Activated CD4-positive, alpha-beta T cell treated with anti-CD3 and anti-CD28 coated beads, Interleukin-2, Interleukin-4, amounts not matched to agents 100 ng/mL and 50 ng/mL, durations not matched to agents 16 hours and 8 hours (primary cell): ENCODE data around the gene MICU1.
"Not testable (repeated sequence)": the region's sequence is repeated elsewhere in the genome, so short reads cannot be mapped to it uniquely, and the experiment has no call there.

Experiments used
- DNase-seq: peaks from one replicate; pipeline ENCODE4 v3.0.0-alpha.2; 2020; ENCODE audit warnings: low spot score

The MICU1 gene

DNA sequence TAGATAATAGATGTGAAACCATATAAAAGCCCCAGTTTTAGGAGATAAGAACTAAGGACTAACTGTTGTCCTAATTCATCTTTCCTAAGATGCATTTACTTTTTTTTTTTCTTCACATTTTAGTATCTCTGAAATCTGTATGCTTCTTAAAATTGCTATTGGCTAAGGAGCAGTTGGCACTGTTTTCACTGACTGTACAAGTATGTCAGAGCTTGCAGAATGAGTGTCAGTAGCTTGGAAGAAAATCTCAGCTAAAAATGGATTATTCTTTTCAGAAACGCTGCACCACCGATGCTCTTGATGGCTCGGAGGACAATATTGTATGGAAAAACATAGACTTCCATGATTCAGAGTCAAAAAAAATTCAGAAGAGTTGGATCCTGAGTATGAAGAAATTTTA is 180.0 kb downstream of the MICU1 start:
- DNase-seq = no peak

- DNase-seq = not testable (repeated sequence)
Measured at GRCh38 chr10:72442969-72443368, 182.9 kb downstream of the MICU1 start.

- no peak for DNase-seq
Measured at GRCh38 chr10:72435570-72435969, 190.3 kb downstream of the MICU1 start.

DNA sequence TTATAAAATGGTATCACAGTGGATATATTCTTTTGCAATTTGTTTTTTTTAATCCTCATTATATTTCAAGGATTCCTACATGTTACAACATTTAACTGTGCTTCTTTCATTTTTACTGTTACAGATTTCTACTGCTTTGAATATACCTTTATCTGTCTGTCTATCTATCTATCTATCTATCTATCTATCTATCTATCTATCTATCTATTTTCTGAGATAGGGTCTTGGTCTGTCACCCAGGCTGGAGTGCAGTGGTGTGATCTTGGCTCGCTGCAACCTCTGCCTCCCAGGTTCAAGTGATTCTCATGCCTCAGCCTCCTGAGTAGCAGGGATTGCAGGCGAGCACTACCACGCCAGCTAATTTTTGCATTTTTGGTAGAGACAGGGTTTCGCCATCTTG is 194.9 kb downstream of the MICU1 start:
- DNase-seq = not testable (repeated sequence)

- DNase-seq = no peak
Measured at GRCh38 chr10:72429931-72430330, 195.9 kb downstream of the MICU1 start.

GRCh38 chr10:72426986-72427385 is 198.9 kb downstream of the MICU1 start:
- no peak for DNase-seq

- no peak for DNase-seq
Measured at GRCh38 chr10:72425133-72425532, 200.7 kb downstream of the MICU1 start.

DNA sequence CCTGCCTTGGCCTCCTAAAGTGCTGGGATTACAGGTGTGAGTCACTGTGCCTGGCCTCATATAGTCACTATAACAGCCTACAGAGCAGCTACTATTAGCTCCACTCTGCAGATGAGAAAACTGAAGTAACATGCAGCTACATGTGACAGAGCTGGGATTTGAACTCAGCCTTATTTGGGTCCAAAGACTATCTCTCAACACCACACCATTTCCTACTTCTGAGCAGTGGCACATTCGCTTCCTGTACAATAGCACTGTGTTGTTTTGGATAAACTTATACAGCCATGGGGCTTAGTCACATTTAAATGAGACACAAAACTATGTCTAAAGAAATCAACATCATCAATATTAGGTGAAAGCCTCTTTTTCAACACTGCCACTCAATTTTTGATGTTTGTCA is 201.3 kb downstream of the MICU1 start:
- no peak for DNase-seq

- no peak for DNase-seq
Measured at GRCh38 chr10:72423426-72423825, 202.5 kb downstream of the MICU1 start.

GRCh38 chr10:72421885-72422540 is 203.9 kb downstream of the MICU1 start:
- DNase-seq = no peak

GRCh38 chr10:72419241-72419640 is 206.6 kb downstream of the MICU1 start:
- DNase-seq = no peak

DNA sequence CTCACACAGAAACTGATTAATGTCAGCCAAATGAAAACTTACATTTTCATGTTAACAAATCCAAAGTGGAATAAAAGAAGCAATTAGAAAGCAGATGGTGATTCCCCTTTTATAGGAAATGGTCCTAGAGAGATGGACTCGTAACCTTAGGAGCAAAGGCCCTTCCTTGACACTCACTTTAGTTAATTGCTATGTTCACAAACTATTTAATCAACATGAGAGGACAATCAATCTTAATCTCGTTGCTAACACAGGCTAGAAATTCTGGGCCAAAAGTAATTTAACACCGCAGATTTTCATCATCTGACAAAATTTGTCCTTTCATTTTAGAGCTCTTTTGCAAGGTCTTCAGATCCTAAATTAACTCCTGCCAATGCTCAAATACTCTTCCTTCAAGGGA is 207.2 kb downstream of the MICU1 start:
- no peak for DNase-seq

- DNase-seq = no peak
Measured at GRCh38 chr10:72417971-72418370, 207.9 kb downstream of the MICU1 start.

GRCh38 chr10:72416661-72417060 is 209.2 kb downstream of the MICU1 start:
- no peak for DNase-seq

DNA sequence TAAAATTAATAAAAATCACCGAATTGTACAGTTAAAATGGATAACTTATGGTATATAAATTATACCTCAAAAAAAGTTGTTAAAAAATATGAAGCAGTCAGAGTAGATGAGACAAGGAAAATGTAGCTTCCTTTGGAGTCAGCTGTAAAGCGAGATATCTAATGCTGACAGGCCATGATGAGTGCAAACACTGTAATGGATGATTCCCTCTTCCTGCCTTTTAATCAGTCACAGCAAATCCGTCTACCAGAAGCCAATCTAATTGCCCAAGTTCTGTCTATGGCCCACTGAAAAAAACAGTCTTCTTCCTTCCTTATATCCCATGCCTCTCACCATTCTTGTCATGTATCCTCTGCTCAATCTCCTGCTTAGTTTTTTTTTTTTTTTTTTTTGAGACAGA is 211.2 kb downstream of the MICU1 start:
- DNase-seq = no peak

GRCh38 chr10:72409167-72409566 is 216.7 kb downstream of the MICU1 start:
- DNase-seq = no peak

GRCh38 chr10:72407927-72408600 is 217.8 kb downstream of the MICU1 start:
- no peak for DNase-seq

DNA sequence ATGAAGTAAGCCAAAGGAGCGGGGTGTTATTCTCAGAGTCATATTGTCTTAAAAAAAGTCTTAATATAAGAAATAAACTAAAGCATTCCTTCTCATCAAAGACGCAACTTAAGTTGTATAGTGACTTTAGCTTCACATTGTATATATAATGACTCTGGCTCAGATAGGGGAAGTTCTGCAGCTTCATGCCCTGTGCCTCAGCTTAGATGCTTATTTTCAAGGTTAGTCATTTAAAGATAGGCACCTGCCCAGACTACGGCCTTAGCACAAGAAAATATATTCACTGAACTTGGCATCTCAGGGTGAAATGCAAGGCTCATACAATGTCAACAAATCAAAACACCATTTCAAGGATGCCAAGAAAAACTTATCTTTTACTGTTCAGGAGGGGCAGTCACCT is 218.4 kb downstream of the MICU1 start:
- DNase-seq = no peak

DNA sequence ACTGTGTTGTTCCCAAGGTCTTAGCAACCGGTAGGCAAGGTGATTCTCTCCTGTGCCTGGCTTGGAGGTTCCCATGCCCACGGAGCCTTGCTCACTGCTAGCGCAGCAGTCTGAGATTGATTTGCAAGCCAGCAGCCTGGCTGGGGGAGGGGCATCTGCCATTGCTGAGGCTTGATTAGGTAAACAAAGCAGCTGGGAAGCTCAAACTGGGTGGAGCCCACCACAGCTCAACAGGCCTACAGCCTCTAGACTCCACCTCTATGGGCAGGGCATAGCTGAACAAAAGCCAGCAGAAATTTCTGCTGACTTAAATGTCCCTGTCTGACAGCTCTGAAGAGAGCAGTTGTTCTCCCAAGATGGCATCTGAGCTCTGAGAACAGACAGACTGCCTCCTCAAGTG is 230.3 kb downstream of the MICU1 start:
- not testable (repeated sequence) for DNase-seq

DNA sequence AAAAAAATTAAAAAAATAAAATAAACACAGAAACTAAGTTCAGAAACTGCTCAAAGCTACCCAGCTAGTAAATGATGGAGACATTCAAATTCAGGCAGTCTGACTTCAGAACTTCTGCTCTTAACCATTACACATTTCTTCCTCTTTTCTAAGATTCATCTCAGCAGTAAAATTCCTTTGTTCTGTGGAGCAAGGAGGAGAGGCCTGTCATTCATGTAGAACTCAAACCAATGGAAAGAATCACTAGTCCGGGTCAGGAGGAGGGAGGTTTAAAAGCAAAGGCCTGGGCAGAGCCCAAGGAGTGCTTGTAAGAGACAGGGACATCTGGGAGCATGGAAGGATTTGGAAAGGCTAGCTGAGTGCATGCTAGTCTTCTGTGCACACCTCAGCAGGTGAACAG is 233.3 kb downstream of the MICU1 start:
- DNase-seq = no peak

- DNase-seq = no peak
Measured at GRCh38 chr10:72390764-72391163, 235.1 kb downstream of the MICU1 start.

DNA sequence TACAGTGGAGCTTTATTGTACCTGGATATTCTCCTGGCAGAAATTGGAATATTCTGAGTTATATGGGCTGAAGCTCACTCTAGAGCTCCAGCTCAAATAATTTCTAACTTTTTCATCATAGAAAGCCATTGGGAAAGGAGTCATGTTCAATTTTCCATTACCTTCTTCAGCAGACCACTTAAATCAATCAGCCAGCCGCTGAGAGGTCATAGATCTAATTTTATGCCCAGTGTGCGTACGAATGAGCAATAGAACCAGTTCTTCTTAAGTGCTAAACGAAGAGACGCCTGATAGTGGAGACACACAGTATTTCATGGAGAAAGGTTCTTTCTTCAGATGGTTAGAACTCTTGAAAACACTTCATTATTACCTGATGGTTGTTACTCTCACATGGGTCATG is 236.2 kb downstream of the MICU1 start:
- DNase-seq = no peak

GRCh38 chr10:72389014-72389413 is 236.9 kb downstream of the MICU1 start:
- no peak for DNase-seq

DNA sequence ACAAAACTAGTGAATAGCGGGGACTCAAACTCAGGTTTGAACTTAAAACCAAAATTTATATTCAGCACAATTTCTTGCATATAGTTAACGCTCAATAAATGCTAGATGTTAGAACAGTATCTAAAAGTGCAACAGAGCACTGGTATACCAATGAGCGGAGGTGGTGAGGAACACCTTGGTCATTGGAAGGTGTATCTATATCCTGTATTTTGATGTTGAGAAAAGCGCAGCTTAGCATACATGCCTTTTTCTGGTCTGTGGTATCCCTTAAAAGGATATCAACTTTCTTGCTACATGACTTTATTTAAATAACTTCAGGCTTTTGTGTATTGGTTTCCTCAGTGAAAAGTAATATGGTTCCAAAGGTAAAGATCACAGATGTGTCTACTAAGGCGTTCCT is 237.8 kb downstream of the MICU1 start:
- no peak for DNase-seq
